Uterus (tissue), 4 donors: ENCODE measurements around the gene SMAD3. TPM values are rescaled to one million over a fixed set of nuclear protein-coding genes. Genes with fewer than 3 reads are reported as not detected.

Source experiments
- DNase-seq, 2 donors: peaks; one replicate each; pipeline ENCODE4 v3.0.0-alpha.2; 2019 to 2020
- H3K27ac ChIP-seq, 2 donors: fragments of 200-600 bp; sonication (generic); 1 replicate in 1 of 2; 2 replicates in 1 of 2; pipeline ENCODE4 v1.5.1; 2016 to 2018
- H3K27me3 ChIP-seq, 2 donors: fragments of 200-600 bp; sonication (generic); one replicate each; pipeline ENCODE4 v1.5.1; 2018 to 2019; ENCODE audit warnings: control low read depth in 1 of 2
- H3K36me3 ChIP-seq, 2 donors: fragments of 200-600 bp; sonication (generic); one replicate each; pipeline ENCODE4 v1.5.1; 2019; ENCODE audit warnings: control low read depth in 1 of 2
- H3K4me1 ChIP-seq, 2 donors: fragments of 200-600 bp; sonication (generic); one replicate each; pipeline ENCODE4 v1.5.1; 2018 to 2019; ENCODE audit warnings: control low read depth in 1 of 2
- H3K4me3 ChIP-seq, 2 donors: fragments of 200-600 bp; sonication (generic); 1 replicate in 1 of 2; 2 replicates in 1 of 2; pipeline ENCODE4 v1.5.1; 2018 to 2019; ENCODE audit warnings: mild to moderate bottlenecking in 1 of 2
- H3K9me3 ChIP-seq, 2 donors: fragments of 200-600 bp; sonication (generic); one replicate each; pipeline ENCODE4 v1.5.1; 2019; ENCODE audit warnings: control low read depth in 1 of 2
- CTCF ChIP-seq, 4 experiments: fragments of 200-600 bp in 2 of 4; fragments of 450-650 bp in 2 of 4; sonication (generic) in 2 of 4; IDR thresholded peaks; one replicate each; pipeline ENCODE4 v1.5.1; 2016 to 2019; ENCODE audit warnings: antibody characterized with exemption in 4 of 4, mild to moderate bottlenecking in 2 of 4, moderate library complexity in 1 of 4
- POLR2A ChIP-seq, 2 donors: fragments of 450-650 bp; IDR thresholded peaks; one replicate each; pipeline ENCODE4 v1.6.1; 2016; ENCODE audit warnings: antibody characterized with exemption in 2 of 2, mild to moderate bottlenecking in 1 of 2, moderate library complexity in 1 of 2
- intact Hi-C: fragments of 100-400 bp; cut with DNase I; formaldehyde crosslinking; loops from one replicate; pipeline ENCODE4 v1.15.1; 2023; ENCODE audit warnings: low total_unique reads
- total RNA-seq, 4 donors: library from RNA; depleted of rRNA in 3 of 4; stranded (reverse); fragments of >200 nt in 3 of 4; gene quantifications; one replicate each; pipeline versions ENCODE4 v1.1.0 to v1.2.4, GENCODE V29; 2014 to 2023
- donor health status: DM: yes; HTN: yes; CAD: no.

Gene SMAD3
- total RNA-seq, 4 donors from 2014 or later: 14.3 to 66.9 (median 32.3) TPM

GRCh38 chr15:67133738-67134066 lies 68.3 kb downstream of the SMAD3 start:
- Histone ChIP-seq H3K4me3 (no peak overlapping the region), H3K27ac (peak overlapping the region; percentile 82 to 94), H3K36me3 (no peaks in the 10 kb centered on the region), H3K9me3 (no peaks in the 10 kb centered on the region), H3K4me1 (peaks cover 17 to 26% of the 10 kb centered on the region in 2 donors), H3K27me3 (no peaks in the 10 kb centered on the region)
- intact Hi-C loops: no loop called here
- DNase-seq: no peak
- TF ChIP-seq CTCF (IDR thresholded peaks at IDR 0.05) (no peak), POLR2A (IDR thresholded peaks at IDR 0.05) (no peak)

GRCh38 chr15:67134067-67134838 lies 68.9 kb downstream of the SMAD3 start:
- peak overlapping the region; percentile 82 to 94 for H3K27ac ChIP-seq
- peaks cover 17 to 26% of the 10 kb centered on the region in 2 donors for H3K4me1 ChIP-seq
- no peaks in the 10 kb centered on the region for H3K36me3 ChIP-seq
- H3K4me3 ChIP-seq: no peak overlapping the region
- H3K27me3 ChIP-seq: no peaks in the 10 kb centered on the region
- H3K9me3 ChIP-seq: no peaks in the 10 kb centered on the region
- DNase-seq: no peak
- intact Hi-C loops: no loop called here
- TF ChIP-seq POLR2A (IDR thresholded peaks at IDR 0.05) (peak in 1 of 2 donors; percentile 38), CTCF (IDR thresholded peaks at IDR 0.05) (no peak)

GRCh38 chr15:67134871-67135492 lies 69.6 kb downstream of the SMAD3 start:
- Histone ChIP-seq H3K36me3 (no peaks in the 10 kb centered on the region), H3K27ac (peak overlapping the region; percentile 82 to 94), H3K4me3 (no peak overlapping the region), H3K4me1 (peaks cover 15 to 26% of the 10 kb centered on the region in 2 donors), H3K9me3 (no peaks in the 10 kb centered on the region), H3K27me3 (no peaks in the 10 kb centered on the region)
- TF ChIP-seq POLR2A (IDR thresholded peaks at IDR 0.05) (no peak), CTCF (IDR thresholded peaks at IDR 0.05) (no peak)
- intact Hi-C loops: no loop called here
- DNase-seq: peak in 1 of 2 donors; percentile 14

- DNase-seq: peak in 1 of 2 donors; percentile 7
- Histone ChIP-seq H3K36me3 (no peaks in the 10 kb centered on the region), H3K4me3 (no peak overlapping the region), H3K4me1 (peaks cover 16 to 26% of the 10 kb centered on the region in 2 donors), H3K27me3 (no peaks in the 10 kb centered on the region), H3K9me3 (no peaks in the 10 kb centered on the region), H3K27ac (peak overlapping the region; percentile 82 to 94)
- no peak for TF ChIP-seq POLR2A (IDR thresholded peaks at IDR 0.05)
- no peak for TF ChIP-seq CTCF (IDR thresholded peaks at IDR 0.05)
- intact Hi-C loops: no loop called here
Measured at GRCh38 chr15:67135494-67135893, 70.1 kb downstream of the SMAD3 start.

GRCh38 chr15:67136802-67137201 lies 71.4 kb downstream of the SMAD3 start:
- H3K27me3 ChIP-seq: no peaks in the 10 kb centered on the region
- no peaks in the 10 kb centered on the region for H3K36me3 ChIP-seq
- H3K4me1 ChIP-seq: peaks cover 11 to 22% of the 10 kb centered on the region in 2 donors
- no peak overlapping the region for H3K4me3 ChIP-seq
- H3K27ac ChIP-seq: peak overlapping the region; percentile 82 to 94
- no peaks in the 10 kb centered on the region for H3K9me3 ChIP-seq
- intact Hi-C loops: no loop called here
- TF ChIP-seq POLR2A (IDR thresholded peaks at IDR 0.05) (no peak), CTCF (IDR thresholded peaks at IDR 0.05) (no peak)
- peak in 1 of 2 donors; percentile 14 for DNase-seq
